NCI-H774 (cell line): ENCODE data around the gene CELA2A.
A peak's percentile ranks its signal among the peaks of the same experiment; 100 is the strongest.

ENCODE experiments used
- DNase-seq: peaks from one replicate; lab custom pipeline; 2025; lab: John Stamatoyannopoulos, UW

CELA2A gene

DNA sequence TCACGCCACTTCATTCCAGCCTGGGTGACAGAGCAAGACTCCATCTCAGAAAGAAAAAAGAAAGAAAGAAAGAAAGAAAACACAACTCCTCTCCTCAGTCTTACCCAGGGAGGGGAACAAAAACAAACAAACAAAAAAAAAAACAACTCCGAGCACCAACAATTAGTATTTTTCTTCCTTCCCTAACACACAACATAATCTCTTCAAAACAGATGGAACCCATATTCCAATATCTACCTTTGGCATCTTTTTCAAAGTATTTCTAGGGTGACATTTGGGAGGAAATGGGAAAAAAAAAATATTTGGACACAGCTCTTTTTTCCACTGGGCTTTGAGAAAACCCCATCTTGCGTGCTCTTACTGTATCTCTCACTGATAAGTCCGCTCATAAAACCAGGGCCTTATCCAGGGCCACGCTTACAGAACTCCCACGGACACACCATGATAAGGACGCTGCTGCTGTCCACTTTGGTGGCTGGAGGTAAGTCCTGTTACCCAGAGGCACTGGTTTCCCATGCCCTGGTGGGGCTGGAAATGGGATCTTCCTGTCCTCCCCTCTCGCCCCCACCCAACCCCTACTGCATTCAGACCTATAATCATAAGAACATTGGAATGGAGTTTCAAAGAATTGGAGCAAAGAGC, at the start of gene CELA2A:
TSS of gene CELA2A (plus strand) at position 420 of the 642 bp plus-strand sequence. CDS start at position 442, 22 bp downstream.
- no peak for DNase-seq

DNA sequence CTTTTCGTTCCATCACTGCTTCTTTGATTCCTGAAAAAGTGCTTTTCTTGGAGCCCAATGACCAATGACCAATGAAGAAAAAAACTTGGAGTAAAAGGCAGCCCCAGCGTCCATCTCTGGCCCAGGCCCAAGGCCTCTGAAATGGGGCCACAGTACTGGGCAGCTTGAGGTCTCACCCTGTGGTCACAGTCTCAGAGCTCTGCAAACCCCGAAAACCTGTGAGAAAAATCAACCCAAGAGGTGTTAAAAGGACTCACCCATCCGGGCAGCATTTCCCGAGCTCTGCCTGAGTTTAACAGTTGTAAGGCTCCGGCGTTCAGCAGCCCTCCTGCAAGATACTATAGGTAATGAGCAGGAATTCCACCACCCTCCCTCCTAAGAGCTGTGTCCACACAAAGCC, 49.0 kb upstream of the CELA2A start:
- no peak for DNase-seq

DNA sequence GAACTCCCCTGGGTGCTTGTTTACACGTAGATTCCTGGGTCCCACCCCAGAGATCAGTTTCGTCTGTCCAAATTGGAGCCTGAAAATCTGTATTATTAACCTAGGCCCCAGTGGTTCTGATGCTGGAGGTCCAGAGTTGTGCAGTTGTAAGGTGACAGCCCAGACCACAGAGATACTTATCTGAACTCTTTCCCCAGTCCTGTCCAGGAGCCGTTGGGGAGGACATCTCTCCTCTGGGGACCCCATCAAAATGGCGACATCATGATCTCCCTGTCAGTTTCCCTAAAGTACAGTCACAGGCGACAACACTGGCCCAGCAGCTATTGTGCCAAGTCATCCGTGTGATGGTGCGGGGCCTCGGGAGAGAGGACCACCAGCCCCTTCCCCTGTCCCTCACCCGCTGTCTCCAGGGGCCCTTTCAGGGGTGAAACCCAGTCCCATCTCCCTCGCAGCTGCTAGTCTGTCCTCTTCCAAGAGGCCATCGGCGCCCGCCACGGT, 47.6 kb upstream of the CELA2A start:
- no peak for DNase-seq

DNA sequence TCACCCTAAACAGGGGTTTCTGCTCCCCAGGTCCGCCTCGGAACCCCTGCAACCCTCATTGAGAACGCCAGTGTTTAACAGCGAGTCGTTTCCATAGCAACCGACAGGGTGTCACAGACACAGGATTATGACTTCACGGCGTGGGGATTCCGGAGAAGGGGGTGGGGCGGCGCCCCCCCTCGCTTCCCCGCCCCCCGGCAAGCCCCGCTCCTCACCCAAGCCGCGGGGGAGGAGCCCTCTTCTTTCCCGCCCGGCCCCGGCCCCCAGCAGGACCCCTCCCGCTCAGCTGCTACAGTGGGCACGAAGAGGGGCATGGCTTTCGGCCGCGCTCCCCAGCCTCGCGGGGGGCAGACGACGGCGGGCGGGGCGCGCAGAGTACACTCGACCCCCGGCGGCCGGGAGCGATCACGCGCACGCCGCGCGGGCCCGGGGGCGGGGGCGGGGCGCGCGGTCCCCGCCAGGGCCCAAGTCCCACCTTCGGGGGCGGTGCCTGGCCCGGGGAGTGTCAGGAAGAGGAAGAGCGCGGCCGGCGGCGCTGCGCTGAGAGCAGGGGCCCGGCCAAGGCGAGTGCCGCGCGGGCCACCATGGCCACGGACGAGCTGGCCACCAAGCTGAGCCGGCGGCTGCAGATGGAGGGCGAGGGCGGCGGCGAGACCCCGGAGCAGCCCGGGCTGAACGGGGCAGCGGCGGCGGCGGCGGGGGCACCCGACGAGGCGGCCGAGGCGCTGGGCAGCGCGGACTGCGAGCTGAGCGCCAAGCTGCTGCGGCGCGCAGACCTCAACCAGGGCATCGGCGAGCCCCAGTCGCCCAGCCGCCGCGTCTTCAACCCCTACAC, 46.9 kb upstream of the CELA2A start, which contains the start of gene EFHD2:
TSS of gene EFHD2 (plus strand) at position 501 of the 835 bp plus-strand sequence. CDS start at position 585, 84 bp downstream.
- DNase-seq = peak; percentile 64

DNA sequence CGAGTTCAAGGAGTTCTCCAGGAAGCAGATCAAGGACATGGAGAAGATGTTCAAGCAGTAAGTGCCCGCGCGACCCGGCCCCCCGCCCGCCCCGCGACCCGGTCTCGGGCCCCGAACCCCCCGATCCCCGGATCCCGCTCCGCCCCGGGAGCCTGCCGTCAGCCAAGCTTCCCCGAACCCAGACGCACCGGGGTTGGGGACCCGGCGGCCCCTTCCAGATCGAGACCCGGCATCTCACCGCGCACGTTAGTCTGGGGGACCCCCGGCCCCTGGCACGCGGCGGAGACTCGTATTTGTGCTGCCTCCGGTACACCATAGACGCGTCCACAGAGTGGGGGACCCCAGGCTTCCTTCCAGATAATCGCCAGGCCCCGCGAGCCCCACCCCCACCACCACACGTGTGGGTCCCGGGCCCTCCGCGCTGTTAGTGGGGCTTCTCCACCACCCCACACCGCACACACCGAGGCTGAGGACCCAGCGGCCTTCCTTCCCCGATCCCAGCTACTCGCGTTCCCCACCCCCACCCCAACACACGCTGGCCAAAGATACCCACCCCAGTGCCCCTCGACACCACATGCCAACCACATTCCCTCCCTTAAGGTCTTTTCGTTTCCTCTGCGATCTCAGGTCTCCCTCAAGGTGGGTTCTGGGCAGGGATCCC, 46.2 kb upstream of the CELA2A start:
- no peak for DNase-seq

DNA sequence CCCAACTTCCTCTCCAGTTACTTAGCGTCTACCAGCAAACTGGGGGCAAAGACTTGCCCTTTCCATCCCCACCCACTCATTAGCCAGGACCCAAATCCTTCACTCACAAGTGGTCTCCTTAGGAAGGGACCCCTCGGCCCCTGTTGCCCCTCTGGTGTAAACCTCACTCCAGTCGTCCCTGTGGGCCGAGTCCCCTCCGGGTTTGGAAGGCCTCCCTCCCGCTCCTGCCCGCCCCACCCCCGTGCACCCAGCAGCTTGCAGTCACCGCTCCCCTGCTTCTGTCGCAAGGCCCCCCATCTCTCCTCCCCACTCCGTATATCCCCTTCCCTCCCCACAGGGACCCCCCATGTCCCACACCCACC, 45.7 kb upstream of the CELA2A start:
- DNase-seq = no peak

DNA sequence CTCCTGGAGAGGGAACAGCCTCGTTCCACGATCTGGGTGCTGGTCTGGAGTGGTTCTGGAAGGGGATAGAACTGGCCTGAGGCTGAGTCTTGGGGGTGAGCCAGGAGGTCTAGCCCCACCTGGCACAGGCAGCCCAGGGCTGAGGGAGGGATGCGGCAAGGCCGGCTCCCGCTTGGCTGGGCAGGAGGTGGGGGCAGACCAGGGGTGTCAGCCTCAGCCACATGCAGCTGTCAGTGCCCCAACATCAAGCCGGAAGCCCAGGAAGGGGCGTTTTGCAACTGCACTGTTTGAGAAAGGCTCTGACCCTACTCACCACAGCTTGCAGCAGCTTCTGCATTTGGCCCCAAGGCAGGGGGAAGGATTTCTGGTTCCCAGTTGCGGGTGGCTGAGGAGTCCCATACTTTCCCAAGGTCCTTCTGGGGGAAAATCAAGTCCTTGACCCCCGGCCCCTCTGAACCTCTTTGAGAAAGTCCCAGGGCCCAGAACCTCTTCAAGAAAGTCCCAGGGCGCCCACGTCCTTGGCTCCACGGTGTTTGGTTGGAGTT, 44.9 kb upstream of the CELA2A start:
- DNase-seq = no peak

DNA sequence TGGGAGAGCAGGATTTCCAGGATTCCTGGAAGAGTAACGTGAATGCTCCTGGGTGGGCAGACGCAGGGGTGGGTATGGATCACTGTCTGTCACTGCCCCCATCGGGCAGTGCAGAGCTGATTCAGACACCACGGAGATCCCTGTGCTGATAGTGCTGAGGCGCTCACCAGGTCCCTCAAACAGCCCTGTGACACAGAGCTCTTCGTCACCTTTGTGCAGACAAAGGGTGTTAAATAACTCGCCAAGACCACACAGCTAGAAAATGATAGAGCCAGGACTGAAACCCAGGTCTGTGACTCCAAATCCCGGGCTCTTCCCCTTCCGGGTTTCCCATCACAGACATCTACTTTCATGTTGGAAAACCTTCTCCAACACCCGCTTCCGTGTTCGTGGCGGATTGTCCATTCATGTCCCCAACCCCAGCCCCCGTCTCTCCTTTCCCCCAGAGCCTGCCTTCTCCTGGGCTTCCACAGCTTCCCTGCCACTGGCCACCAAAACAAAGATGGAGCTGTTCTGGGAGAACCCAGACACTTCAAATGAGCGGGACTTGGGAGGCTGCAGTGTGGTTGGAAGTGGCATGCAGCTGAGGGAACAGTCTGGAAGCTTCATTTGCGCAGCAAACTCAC, 44.2 kb upstream of the CELA2A start:
- no peak for DNase-seq

DNA sequence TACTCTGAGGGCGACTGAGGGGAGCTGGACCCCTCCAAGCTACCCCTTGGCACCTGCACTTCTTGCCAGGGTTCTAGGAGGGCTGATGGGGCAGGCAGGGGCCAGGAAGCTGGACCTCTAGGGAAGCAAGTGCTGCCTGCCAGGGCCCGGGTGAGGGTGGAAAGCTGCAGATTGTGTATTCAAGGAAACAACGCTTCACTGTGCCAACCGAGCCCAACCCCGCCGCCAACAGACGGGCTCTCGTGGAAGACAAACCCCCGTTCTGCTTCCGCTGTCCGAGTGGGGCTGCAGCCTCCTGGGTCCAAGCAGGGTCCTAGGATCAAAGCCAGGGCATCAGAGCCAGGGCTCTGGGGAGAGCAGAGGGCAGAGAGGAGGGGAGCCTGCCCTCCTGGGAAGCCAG, 43.7 kb upstream of the CELA2A start:
- no peak for DNase-seq

DNA sequence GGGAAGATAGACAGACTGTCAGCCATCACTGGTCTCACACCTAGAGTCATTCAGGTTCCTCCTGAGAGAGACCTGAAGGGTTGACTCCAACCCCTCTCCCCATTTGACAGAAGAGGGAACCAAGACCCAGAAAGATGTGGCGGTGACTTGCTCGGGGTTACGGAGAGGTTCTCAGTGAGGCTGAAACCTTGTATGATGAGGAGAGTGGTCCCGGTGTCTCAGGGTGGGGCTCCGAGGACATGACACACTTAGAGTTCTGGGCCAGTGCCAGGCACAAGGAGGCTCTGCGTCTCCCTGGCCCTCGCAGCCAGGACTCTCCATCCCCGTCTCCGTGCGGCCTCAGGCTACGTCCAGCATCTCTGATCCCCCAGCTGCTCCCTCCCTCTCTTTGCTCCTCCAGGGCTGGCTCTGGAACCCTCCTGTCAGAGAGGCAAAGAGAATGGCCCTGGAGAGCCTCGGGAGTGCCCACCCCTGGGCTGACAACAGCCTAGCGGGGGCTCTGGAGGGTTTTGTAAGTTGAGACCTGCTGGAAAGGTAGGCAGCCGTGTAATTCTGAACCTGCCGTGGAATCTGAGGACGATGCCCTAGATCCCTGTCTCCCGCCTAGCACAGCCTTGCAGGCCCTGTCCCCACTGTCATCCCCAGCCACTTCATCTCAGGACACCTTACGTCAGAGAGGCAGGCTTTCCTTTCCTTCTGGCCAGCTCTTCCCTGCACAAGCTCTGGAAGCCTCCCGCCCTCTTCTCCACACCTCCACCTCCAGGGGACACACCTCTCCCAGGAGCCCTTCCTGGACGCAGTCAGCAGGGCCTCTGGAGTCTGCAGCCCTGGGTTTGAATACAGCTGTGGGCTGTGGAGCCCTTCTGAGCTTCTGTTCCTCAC, 42.7 kb upstream of the CELA2A start:
- no peak for DNase-seq

DNA sequence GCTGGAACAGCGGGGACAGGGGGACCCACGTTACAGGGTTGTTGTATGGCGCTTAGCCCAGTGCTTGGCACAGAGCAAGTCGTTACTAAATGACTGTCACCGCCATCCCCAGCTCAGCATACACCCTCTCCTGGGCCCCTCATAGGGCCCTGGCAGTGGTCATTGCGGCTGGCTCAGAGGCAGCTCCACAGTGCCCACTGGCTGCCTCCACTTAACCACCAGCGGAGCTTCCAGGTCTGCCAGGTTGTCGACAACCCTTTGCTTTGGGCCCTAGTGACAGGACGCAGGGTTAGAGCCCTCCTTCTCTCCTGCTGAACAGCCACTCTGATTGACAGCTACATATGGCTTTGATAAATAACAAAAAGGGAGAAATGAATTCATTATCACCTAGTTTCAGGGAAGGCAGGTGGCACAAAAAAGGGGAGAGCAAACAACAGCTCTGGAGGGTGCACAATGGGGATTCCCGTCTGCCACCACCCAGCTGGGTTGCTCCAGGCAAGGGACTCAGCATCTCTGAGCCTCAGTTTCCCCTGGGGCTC, 42.0 kb upstream of the CELA2A start:
- no peak for DNase-seq

DNA sequence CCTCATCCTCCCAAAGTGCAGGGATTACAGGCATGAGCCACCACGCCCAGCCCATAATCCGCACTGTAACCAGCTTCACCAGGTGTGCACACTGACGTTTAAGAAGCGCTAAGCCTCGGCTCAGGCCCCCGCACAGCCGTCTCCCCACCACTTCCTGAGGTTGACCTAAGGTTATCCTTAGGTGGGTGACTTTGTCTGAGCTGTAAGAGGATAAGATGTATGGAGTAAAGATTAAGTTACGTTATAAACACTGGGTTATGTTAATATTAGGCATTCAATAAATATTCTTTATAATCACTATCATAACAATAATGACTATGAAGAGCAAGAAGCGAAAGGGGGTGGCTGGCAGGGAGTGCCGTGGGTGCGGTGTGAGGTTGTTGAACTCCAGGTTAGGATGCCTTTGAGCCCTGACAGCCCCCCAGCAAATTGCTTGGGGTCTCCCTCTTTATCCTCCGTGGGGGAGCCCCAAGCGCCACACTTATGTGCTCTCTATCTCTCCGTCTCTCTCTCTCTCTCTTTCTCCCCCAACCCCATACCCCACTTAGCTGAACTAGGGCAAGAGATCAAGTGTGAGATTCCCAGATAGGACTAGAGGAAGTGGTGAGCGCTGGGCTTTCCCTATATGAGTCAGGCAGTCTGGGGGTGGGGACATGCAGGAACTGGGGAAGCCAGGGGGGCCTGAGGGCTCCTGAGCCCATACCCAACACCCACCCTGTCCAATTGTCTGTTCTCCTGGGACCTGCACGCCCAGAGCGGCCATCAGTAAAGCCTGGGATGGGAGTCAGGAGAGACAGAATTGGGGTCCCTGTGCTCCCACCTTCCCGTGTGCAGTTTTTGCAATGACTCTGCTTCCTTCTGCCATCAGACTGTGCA, 39.2 kb upstream of the CELA2A start:
- DNase-seq = no peak

DNA sequence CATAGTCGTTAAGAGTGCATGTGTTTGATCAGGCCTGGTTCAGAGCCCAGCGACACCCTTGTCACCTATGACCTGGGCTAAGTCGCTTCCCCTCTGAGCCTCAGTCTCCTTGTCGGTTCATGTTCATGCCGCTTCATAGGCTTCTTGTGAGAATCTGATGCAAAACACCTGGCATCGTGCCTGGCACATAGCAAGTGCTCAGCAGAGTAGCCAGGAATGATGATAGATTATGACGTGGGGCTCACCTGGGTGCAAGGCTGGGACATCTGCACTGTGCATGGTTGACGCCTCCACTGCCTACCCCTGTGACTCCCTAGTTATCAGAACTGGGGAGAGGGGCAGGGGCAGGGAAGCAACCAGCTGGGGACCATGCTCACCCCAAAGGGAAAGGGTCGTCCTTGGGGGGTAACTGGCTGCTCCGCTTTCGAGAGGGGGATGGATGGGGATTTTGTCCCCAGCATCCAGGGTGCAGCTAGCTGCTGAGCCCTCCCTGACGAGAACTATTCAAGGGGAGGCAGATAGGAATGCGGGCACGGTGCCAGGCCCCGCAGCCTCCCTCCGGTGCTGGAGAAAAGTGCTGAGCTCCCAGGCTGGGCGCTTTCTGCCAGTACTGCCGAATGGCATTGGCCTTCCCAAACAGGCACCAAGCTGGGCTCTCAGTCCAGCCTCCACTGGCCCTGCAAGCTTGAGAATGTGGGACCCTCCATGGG, 37.6 kb upstream of the CELA2A start:
- no peak for DNase-seq

DNA sequence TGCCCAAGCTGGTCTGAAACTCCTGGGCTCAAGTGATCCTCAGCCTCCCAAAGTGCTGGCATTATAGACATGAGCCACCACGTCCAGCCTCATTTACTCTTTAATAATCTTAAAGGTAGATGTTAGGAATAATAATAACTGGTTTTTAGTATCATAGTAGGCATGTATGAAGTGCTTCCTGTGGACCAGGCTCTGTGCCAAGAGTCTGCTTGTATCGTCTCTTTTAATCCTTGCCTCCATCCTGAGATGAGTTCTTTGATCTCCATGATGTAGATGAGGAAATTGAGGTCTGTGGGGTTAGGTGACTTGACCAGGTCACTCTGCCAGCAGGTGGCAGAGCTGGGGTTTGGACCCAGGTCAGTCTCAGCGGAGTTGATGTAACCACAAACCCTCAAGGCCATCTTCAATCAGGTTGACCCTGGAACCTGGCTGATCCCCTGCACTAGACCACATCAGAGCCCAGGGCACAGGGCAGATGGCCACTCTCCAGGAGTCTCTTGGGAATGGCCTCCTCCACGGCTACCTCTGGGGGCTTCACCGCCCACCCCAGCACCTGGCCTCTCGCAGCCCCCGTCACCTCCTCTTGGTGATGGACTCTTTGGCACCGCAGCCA, 35.6 kb upstream of the CELA2A start:
- DNase-seq = no peak

DNA sequence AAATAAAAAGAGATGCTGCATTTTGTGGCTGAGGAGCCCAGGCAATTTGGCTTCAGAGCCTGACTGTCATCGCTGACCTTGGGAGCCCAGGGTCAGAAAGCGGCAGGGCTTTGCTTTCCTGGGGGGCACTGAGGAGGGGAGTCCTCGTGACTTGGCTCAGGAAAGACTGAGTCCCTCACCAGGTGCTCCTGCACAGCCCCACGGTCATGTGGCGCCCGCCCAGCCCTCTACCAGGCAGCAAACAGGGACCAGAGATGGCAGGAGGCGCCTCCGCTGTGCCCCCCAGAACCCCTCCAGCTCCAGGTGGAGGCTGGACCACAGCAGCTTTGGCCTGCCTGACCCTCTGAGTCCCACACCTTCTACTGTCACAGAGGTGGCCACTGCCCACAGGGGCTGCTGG, 33.7 kb upstream of the CELA2A start:
- DNase-seq = no peak

DNA sequence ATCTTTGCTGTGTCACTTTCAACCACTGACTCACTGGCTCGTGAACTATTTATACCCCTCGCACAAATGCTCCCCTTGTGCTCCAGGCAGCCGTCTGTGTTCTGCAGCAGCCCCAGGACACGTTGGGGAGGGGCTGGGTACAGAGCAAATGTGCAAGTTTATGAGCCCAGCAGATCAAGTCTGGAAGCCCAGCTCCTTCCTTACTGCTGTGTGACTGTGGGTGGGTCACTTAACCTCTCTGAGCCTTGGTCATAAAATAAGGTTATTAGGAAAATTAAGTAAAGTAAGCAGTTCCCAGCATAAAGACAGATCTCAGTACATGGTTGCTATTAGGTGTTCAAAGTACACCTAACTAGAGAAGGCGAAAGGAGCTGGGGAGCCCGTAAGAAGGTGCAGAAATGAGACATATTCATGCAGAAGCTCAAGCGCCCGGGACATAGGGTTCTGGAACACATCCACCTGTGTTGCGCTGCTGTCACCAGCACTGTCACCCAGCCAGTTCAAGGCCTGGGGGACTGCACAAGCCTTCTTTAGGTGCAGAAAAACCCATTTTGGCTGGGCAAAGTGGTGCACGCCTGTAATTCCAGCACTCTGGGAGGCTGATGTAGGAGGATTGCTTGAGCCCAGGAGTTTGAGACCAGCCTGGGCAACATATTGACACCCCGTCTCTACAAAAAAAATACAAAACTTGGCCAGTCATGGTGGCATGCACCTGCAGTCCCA, 33.0 kb upstream of the CELA2A start:
- no peak for DNase-seq

DNA sequence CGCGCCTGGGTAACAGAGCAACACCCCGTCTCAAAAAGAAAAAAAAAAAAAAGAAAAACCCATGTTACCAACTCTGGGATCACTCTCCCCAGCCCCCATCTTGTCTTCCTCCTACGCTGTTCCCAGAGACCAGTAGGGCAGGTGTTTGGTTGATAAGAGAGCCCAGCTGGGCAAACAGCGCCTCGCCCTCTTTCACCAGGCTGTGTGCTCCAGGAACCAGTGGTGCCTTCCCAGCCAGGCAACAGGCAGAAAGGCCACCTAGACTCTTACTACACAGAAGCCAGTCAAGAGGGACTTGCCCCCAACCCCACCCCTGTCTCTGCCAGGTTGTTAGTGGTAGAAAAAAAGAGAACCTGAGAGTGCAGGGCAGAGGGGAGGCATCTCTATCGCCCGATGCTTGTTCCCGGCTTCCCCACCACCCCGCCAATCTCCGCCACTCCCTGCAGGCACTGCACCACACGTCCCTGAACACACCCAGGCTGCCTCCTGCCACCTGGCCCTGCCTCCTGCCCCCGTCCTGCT, 32.3 kb upstream of the CELA2A start:
- DNase-seq = peak; percentile 69

DNA sequence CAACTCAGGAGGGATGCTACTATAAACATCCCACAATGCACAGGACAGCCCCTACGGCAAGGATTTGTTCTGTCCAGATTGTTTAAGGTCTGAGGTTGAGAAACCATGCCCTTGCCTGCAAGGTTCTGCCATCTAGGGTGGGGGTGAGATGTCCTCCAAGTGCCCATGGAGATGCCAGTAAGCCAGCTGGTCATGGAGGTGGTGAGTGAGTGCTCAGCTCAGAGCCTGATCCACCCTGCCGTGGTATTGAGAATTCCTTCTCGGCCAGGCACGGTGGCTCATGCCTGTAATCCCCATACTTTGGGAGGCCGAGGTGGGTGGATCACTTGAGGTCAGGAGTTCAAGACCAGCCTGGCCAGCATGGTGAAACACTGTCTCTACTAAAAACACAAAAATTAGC, 31.6 kb upstream of the CELA2A start:
- DNase-seq = no peak
